Measurements from ENCODE around the gene COL4A1.

The COL4A1 gene

DNA sequence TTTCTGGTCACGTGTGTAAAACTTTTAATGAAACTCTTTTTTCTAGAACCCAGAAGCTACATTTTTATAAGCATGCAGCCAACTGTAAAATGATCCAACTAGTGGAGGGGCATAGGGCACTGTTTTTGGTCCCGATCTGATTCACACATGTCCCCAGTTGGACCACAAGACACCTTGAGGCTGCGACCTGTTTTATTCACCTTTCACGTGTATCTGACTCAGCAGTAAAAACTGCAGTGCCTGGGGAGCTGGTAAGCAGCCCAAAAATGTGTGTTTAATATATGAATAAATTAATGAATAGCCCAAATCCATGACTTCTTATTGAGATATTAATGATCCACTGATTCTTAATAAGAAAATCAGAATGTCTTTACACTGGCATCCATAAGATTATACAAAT, 140.4 kb downstream of the COL4A1 start:
- DNase-seq (ENCODE audit: low read depth): no peak

DNA sequence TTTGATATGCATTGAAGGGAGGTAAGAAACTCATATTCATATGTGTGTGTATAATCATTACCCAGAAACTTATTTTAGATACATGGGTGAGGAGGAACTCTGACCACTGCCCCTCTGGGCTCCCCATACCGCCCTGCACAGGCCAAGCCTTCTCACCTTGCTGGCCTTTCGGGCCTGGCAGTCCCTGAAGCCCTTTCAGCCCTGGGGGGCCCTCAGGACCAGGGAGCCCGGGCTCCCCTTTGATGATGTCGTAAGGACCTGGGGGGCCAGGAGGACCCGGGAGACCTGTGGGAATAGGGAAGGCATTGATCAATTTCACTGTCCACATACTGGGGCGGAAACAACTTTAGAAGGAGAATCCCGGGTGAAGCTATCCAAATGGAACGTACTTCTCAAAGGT, 142.3 kb downstream of the COL4A1 start:
- no peak for DNase-seq (ENCODE audit: low read depth)

DNA sequence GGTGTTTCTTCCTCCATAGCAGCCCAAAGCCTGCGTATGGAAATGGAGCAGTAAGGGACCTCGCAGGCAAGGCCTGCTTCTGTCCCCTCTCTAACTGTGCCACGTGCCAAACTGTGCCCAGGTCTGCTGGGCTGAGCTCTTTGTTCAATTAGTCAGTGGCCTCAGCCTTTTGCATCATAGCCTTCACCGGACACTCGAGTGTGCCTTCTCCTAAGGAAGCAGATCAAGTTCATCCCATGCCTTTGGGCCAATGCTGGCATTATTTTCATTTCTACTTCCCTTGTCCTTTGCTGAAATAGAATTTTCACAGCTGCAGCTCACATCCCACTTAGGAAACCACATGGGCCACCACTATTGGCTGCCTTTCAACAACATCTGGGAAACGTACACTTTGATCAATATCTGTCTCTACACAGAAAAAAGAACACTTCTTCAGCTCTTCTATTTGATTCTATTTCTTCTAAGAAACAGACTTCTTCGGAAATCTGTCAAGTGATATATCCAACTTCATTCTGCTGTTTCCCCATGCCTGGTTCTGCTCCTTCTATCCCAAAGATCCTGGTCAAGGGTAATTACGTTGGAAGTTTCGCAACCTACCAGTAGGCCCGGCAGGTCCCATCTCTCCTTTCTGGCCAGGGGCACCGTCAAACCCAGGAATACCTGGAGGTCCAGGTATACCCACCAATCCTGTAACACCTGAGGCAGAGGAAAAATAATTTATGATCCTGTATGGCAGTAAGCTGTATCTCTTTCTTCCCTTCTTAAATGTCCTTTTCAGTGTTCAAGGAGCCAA, 143.9 kb downstream of the COL4A1 start:
- no peak for DNase-seq (ENCODE audit: low read depth)

DNA sequence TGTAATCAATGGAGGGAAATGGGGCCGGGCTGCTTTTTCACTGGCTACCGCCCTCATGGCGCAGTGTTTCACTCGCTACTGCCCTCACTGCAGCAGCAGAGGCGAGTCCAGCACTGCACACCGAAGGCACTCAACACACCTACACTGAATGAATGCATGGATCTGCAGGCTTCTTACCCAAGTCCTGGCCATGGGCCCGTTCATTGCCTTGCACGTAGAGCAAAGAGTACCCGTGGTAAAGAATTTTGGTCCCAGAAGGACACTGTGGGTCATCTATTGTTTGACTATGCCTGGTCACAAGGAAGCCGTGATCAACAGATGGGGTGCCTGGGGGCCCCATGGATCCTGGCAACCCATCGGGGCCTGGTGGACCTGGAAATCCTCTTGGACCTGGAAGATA, 144.9 kb downstream of the COL4A1 start:
- DNase-seq (ENCODE audit: low read depth): no peak

DNA sequence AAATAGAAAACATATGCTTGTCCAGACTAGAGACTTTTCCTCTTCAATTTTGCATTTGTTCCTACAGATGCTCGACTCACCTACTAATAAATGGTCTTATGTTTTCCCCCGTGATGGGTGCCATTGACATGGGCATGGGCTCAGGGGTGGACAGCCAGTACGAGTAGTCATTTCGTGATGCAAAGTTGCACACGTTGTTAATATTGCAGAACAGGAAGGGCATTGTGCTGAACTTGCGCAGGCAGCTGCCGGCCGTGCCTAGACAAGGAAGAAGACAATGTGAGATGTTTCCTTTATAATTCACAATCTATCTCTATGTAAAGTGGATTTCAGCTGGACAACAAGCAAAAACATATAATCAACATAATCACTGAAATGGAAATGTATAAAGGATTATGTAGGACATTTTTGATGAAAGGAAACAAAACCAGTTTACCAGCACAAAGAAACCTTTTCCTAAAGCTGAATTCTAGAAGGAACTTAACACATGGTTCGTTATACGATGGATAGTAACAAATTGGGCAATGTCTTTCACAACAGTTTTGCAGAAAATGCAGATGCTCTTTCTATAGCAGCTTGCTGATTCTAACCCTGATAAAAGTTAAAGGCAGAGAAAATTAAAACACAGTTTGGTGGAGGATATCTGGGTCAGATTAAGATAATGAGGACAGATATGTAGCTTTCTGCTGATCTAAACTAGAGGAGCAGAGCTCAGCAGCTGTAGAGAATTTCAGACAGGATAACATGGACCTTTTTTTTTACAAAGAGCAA, 145.7 kb downstream of the COL4A1 start:
- no peak for DNase-seq (ENCODE audit: low read depth)

DNA sequence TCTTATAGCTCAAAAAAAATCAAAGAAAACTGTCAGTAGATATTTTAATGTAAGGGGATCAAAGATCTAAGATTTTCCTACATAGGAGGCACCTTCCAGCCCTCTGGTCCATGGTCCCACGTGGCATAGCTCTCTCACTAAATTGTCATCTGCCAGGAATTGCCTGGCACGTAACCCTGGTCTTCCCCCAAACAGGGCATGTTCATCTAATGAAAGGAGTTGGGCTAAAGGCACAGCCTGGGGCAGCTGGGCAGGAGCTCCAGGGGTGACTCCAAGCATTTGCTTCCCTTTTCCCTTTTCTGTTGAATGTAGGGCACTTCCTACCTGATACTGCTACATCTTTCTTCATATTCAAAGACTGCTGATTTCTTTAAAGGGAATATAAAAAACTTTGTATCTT, 148.7 kb downstream of the COL4A1 start:
- no peak for DNase-seq (ENCODE audit: low read depth)

DNA sequence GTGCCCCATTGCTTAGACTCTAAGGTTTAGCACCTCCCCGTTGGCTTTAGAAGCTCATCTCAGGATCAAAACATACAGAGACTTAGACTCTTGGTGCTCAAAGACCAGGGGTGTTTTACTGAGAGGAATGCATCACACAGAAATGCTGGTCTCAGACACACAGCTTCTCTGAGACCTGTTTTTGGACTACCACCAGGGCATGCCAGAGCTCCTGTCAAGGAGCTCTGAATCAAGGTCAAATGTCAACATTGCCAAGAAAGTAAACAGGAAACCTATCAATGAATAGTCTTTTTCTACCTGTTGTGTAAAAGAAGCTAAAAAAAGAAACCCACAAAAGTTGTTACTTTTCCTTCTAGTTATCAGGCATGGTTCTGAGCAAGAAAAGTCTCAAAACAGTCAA, 149.2 kb downstream of the COL4A1 start:
- DNase-seq (ENCODE audit: low read depth): no peak

DNA sequence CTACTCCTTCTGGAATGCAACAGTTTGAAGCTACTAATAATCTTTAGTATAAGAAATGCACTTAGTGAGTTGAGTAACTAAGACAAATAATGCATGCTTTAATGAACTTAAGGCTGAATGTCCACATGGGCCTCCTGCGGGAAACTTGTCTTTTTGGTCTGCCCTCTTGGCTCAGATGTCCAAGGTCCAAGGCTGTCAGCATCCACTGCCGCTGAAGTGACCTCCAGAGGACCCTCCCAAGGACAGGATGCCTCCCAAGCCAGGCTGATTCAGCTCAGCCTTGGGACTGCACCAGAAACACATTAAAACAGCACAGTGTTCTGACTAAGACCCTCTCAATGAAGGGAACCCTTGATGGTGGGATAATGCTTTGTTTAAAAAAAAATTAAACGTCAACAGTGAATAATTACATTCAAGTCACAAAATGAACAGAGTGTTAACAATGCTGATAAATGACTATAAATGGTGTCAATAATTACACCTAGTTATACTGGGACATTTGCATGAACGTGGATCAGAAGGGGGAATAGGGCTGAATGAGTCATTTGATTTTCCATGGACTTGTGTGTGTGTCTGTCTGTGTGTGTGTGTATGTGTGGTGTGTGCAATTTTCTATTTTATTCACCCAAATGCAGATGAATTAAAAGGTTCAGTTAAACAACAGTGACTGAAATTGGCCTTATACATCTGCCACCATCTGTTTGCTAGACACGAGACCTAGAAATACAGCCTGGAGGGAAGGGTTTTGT, 150.5 kb downstream of the COL4A1 start:
- DNase-seq (ENCODE audit: low read depth): no peak

DNA sequence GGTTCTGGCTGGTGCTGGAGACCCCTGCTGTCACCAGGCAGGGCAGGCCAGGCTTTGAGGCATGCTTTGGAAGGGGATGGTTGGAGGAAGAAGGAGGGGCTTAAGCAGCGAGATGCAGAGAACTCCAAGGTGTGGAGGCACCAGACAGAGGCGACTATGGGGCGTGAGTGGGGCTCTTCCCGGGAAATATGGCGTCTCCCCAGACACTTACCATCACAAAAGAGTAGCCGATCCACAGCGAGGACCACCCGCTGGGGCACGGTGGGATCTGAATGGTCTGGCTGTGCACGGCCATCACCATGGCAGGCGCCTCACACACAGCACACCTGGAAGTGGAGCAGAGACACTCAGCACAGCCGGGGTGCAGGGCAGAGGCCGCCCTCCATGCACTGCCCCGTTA, 151.9 kb downstream of the COL4A1 start:
- no peak for DNase-seq (ENCODE audit: low read depth)

DNA sequence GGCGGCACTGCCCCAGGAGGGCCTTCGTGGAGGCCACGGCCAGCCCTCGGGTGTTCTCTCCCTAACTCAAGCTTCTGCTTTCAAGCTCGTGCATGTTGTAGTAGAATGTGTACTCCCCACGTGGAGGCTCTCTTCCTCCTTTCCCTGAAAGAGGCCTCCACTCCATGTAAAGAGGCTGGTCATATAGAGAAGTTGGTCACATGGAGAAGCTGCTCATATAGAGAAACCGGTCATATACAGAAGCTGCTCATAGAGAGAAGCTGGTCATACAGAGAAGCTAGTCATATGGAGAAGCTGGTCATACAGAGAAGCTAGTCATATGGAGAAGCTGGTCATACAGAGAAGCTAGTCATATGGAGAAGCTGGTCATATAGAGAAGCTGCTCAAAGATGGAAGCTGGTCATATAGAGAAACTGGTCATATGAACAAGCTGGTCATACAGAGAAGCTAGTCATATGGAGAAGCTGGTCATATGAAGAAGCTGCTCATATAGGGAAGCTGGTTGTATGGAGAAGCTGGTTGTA, 152.5 kb downstream of the COL4A1 start:
- DNase-seq (ENCODE audit: low read depth): no peak

DNA sequence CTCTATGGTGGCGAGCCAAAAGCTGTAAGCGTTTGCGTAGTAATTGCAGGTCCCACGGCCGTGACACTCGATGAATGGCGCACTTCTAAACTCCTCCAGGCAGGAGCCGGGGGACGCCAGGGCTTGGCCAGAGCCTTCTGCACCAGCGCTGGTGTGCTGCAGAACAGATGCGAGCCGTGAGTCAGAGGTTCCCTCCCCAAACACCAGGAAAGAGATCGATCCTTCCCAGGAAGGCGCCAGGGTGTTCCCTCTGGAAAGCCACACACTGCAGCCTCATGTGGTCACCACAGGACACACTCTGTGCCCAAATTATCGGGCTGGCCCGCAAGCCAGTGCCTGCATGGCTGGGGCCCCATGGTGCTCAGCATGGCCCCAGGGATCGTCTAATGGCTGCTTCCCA, 154.6 kb downstream of the COL4A1 start:
- DNase-seq (ENCODE audit: low read depth): no peak

DNA sequence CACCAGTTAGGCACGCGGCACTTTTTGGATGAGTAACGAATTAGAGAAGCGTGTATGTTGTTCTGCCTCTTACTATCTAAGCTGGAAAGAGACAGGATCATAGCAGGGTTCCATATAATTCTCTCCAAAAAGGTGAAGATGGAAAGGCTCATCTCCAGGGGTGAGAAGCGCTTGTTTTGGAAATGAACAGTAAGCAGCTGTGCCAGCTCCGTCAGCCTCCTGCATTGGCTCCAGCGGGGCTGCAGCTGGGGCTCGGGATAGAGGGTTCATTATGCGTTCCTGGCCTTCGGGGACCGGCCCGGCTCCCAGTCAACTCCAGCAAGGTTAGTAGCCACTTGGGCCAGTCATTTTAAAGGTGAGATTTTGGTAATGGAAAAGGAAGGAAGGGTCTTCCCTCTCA, 155.5 kb downstream of the COL4A1 start:
- DNase-seq (ENCODE audit: low read depth): no peak

DNA sequence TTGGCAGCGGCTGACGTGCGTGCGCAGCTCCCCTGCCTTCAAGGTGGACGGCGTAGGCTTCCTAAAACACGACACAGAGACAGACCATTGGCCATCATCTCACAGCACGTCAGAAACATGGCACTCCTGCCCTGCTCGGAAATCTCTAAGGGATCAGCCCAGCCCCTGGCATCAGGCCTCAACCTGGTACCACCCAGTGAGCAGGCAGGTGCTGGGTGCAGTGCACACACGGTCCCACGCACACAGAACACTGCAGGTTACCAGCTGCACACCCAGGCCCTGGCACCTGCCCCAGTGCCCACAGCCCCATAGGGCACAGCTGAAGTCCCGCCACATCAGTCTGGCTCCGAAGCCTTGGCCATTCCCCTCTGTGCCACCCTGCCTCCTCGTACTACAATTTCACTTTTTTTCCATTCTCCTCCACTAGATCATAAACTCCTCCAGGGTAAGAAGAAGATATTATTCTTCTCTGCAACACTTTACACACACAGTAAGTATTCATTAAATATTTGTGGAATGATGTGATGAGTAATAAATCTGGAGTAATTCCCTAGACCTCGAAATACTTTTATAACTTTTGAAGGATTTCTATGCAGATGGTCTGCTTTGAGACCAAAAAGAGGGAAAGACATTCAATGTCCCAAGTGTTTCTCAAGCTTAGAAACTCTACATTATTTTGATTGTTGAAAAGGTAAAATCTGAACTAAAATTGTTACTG, 156.4 kb downstream of the COL4A1 start:
- DNase-seq (ENCODE audit: low read depth): peak; percentile 15

DNA sequence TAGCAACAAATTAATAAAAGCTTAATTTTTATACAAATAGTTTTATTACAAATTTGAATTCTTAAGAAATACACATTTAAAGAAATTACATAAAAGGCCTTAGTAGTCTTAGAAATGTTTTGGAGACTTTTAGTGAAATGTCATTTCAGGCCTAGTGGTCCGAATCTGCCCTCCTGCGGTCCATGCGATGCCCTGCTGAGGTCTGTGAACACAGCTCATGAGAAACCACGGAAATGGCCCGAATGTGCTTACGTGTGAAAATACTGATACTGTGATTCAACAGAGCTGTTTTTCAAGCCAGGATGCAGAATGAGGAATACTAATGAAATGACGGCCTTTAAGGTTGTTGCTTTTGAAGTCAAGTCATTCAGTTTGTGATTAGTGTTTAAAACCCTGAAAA, 157.9 kb downstream of the COL4A1 start:
- no peak for DNase-seq (ENCODE audit: low read depth)

DNA sequence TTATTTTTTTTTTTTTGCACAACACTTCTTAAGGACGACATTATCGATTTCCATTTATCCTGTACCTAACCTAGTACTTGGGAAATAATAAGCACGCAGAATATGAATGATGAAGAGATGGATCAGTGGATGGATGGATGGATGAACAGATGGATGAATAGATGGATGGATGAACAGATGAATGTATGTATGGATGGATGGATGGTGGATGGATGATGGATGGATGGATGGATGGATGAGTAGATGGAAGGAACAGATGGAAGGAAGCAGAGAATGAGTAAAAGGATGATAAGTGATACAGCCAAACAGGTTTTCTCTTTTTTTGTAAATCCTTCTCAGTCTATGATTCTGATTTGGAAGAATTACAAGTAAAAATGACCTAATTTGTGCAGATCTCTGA, 166.9 kb downstream of the COL4A1 start:
- DNase-seq (ENCODE audit: low read depth): no peak

DNA sequence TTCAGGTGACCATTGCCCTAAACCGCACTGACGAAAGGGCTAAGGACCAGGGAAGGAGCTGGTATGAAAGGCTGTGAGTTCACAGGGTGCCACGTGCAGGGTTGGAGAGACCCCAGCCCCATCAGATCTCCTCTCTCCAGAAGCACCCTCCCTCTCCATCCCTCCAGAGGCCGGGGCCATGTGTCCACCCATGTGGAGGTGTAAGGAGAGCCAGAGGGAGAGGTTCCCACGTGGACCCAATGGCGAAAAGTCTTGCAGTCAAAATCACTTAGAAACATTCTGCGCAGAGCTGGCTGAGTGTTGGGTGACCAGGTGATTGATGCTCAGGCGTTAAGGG, 168.3 kb downstream of the COL4A1 start:
- DNase-seq (ENCODE audit: low read depth): no peak

DNA sequence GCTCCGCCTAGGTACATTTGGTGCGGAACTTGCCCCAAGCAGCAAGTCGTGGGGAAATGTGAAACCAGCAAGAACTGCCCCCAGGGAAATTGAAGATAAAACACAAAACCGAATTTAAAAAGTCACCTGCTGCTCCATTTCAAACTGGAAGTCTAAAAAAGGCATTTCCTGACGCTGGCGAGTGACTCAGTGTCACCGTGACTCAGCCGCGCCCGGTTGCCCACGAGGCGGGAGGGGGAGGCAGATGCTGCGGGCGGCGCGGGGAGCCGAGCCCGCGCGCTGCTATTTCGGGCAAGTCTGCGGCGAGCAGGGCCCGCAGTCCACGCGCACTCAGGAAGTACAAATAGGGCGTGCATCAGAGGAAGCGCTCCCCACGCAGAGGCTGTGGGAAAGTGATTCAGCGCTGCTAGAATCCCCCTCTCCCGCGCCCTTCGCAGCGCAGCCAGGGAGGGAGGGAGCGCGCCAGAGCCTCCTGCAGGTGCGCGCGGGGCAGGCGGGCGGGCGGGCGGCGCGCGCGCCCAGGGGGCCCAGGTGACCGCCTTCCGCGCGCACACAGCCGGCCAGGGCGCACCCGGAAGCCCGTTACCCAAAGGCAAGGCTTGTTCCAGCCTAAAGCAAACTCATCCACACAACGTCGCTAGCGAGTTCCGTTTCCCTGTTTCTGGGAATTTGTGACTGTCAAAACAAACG, 168.8 kb downstream of the COL4A1 start:
- peak; percentile 47 for DNase-seq (ENCODE audit: low read depth)

DNA sequence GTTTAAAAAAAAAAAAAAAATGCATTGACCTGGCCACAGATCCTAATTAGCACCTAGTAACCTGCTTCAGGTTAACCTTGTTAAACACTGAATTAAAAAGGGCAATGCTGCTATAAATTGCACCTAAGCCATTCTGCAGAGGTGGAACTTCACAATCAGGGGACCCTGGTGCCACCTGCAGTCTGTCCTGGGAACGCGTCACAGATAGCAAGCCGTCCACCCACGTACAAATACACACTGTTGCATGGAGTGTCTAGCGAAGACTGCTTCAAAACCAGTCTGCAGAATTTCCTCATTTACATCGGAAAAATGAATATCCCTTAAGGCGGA, 169.3 kb downstream of the COL4A1 start:
- no peak for DNase-seq (ENCODE audit: low read depth)

DNA sequence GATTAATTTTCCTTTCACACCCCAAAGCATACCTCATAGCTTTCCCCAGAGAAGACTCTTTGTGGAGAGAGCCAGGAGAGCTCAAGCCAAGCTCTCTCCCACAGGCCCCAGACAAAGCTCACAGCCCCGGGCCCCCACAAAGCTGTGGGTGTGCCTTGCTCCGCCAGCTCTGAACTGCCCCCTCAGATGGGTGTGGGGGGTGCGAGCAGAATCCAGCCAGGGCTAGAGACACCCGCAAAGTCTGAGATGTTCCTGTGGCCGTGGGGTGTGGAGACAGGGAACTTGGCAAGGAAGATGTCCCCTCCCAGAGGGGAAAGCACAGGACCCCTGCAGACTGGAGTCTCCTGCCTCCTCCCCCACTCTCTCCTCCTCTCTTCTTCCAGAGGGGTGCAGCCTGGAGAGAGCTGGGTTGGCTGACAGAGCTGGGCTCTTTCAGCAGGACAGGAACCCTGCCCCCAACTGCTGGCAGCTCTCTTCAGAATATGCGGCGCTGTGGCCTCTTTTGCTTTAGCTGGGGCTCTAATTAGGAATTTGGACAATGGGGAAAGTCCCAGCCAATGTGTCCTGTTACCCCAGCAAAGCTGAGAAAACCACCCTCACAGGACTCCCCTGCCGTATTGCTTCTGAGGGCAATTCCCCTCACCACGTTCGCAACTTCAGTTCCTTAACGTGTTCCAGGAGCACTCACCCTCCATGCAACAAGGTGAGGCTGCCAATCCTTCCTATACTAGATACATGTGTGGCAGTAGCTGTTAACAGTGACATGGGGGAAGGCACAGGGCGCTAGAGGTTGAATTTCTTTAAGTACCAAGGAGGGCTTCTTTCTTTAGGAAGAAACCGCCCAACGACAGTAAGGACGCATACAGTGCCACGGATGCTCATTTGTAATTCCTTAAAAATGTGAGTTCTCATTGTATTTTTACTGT, 170.0 kb downstream of the COL4A1 start:
- DNase-seq (ENCODE audit: low read depth): no peak

DNA sequence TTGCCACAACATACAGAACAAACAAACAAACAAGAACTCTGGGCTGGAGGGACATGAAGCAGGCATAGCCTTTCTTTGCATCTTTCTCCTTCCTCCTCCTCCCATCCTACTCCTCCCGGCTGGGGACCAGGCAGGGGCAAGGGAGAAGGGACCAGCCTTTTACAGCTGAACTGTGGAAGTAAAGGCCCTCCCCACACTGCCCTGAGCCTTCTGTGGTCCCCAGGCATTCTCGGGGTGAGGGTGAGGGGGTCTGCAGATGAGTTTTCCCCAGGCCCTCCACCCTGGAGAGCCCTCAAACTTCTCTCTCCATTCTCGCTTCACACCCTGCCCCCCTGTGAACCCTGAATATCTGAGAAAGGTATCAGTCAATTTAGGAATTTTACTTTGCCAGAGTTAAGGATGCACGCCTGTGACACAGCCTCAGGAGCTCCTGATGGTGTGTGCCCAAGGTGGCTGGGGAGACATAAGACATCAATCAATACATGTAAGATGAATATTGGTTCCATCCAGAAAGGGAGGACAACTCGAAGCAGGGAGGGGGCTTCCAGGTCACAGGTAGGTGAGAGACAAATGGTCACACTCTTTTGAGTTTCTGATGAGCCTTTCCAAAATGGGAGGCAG, 170.9 kb downstream of the COL4A1 start:
- no peak for DNase-seq (ENCODE audit: low read depth)
